ENCODE data around the gene MSMB.
"Not testable (repeated sequence)": the region's sequence is repeated elsewhere in the genome, so short reads cannot be mapped to it uniquely, and the experiment has no call there.

MSMB gene

GRCh38 chr10:46077731-46078413 is 31.8 kb upstream of the MSMB start:
- Mint-ChIP-seq H3K4me1 (peaks cover 24% of the 10 kb centered on the region), H3K9me3 (no peaks in the 10 kb centered on the region), H3K27ac (no peak overlapping the region), H3K36me3 (ENCODE audit: low read depth) (no peaks in the 10 kb centered on the region), H3K4me3 (no peak overlapping the region), H3K27me3 (no peaks in the 10 kb centered on the region)
- no peak for DNase-seq
- ATAC-seq: no peak

- no peaks in the 10 kb centered on the region for H3K27me3 Mint-ChIP-seq
- ATAC-seq: no peak
- peaks cover 24% of the 10 kb centered on the region for H3K4me1 Mint-ChIP-seq
- no peaks in the 10 kb centered on the region for H3K9me3 Mint-ChIP-seq
- DNase-seq: no peak
- no peaks in the 10 kb centered on the region for H3K36me3 Mint-ChIP-seq (ENCODE audit: low read depth)
- no peak overlapping the region for H3K4me3 Mint-ChIP-seq
- H3K27ac Mint-ChIP-seq: peak overlapping the region; percentile 18
These were observed 31.1 kb upstream of the MSMB start for GRCh38 chr10:46077141-46077554.

GRCh38 chr10:46075869-46076268 is 29.8 kb upstream of the MSMB start:
- no peaks in the 10 kb centered on the region for H3K9me3 Mint-ChIP-seq
- H3K27ac Mint-ChIP-seq: no peak overlapping the region
- H3K36me3 Mint-ChIP-seq (ENCODE audit: low read depth): no peaks in the 10 kb centered on the region
- no peak for DNase-seq
- H3K27me3 Mint-ChIP-seq: no peaks in the 10 kb centered on the region
- no peak overlapping the region for H3K4me3 Mint-ChIP-seq
- H3K4me1 Mint-ChIP-seq: peaks cover 23% of the 10 kb centered on the region
- no peak for ATAC-seq

GRCh38 chr10:46074196-46074946 is 28.3 kb upstream of the MSMB start:
- no peaks in the 10 kb centered on the region for H3K9me3 Mint-ChIP-seq
- H3K27me3 Mint-ChIP-seq: no peaks in the 10 kb centered on the region
- H3K4me1 Mint-ChIP-seq: peaks cover 17% of the 10 kb centered on the region
- H3K27ac Mint-ChIP-seq: no peak overlapping the region
- no peak overlapping the region for H3K4me3 Mint-ChIP-seq
- DNase-seq (no peak), ATAC-seq (no peak)
- H3K36me3 Mint-ChIP-seq (ENCODE audit: low read depth): no peaks in the 10 kb centered on the region

GRCh38 chr10:46073564-46073963 is 27.5 kb upstream of the MSMB start:
- H3K9me3 Mint-ChIP-seq: no peaks in the 10 kb centered on the region
- H3K4me1 Mint-ChIP-seq: peaks cover 17% of the 10 kb centered on the region
- no peak overlapping the region for H3K4me3 Mint-ChIP-seq
- H3K36me3 Mint-ChIP-seq (ENCODE audit: low read depth): no peaks in the 10 kb centered on the region
- no peaks in the 10 kb centered on the region for H3K27me3 Mint-ChIP-seq
- H3K27ac Mint-ChIP-seq: no peak overlapping the region
- ATAC-seq (no peak), DNase-seq (no peak)

- Mint-ChIP-seq H3K27ac (no peak overlapping the region), H3K9me3 (no peaks in the 10 kb centered on the region), H3K4me3 (no peak overlapping the region), H3K4me1 (peaks cover 2% of the 10 kb centered on the region), H3K36me3 (ENCODE audit: low read depth) (no peaks in the 10 kb centered on the region), H3K27me3 (no peaks in the 10 kb centered on the region)
- DNase-seq (no peak), ATAC-seq (no peak)
These were observed 24.7 kb upstream of the MSMB start for GRCh38 chr10:46070749-46071148.

GRCh38 chr10:46069771-46070463 is 23.8 kb upstream of the MSMB start:
- no peak for ATAC-seq
- Mint-ChIP-seq H3K36me3 (ENCODE audit: low read depth) (no peaks in the 10 kb centered on the region), H3K4me3 (no peak overlapping the region), H3K27ac (no peak overlapping the region), H3K4me1 (peaks cover 2% of the 10 kb centered on the region), H3K27me3 (no peaks in the 10 kb centered on the region), H3K9me3 (no peaks in the 10 kb centered on the region)
- no peak for DNase-seq

GRCh38 chr10:46068905-46069304 is 22.8 kb upstream of the MSMB start:
- H3K36me3 Mint-ChIP-seq (ENCODE audit: low read depth): no peaks in the 10 kb centered on the region

GRCh38 chr10:46068117-46068516 is 22.0 kb upstream of the MSMB start:
- DNase-seq (no peak), ATAC-seq (no peak)
- no peak overlapping the region for H3K27ac Mint-ChIP-seq
- no peaks in the 10 kb centered on the region for H3K9me3 Mint-ChIP-seq
- H3K36me3 Mint-ChIP-seq (ENCODE audit: low read depth): no peaks in the 10 kb centered on the region
- H3K4me1 Mint-ChIP-seq: peaks cover 2% of the 10 kb centered on the region
- no peaks in the 10 kb centered on the region for H3K27me3 Mint-ChIP-seq
- no peak overlapping the region for H3K4me3 Mint-ChIP-seq

More at GRCh38 chr10:46068905-46069304, 22.8 kb upstream of the MSMB start:
- DNase-seq: no peak
- H3K9me3 Mint-ChIP-seq: no peaks in the 10 kb centered on the region
- no peaks in the 10 kb centered on the region for H3K27me3 Mint-ChIP-seq
- no peak overlapping the region for H3K27ac Mint-ChIP-seq
- peaks cover 2% of the 10 kb centered on the region for H3K4me1 Mint-ChIP-seq
- H3K4me3 Mint-ChIP-seq: no peak overlapping the region
- ATAC-seq: no peak

GRCh38 chr10:46064269-46064817 is 18.3 kb upstream of the MSMB start:
- Mint-ChIP-seq H3K9me3 (no peaks in the 10 kb centered on the region), H3K4me3 (no peak overlapping the region), H3K27ac (no peak overlapping the region), H3K27me3 (no peaks in the 10 kb centered on the region), H3K4me1 (no peaks in the 10 kb centered on the region), H3K36me3 (ENCODE audit: low read depth) (no peaks in the 10 kb centered on the region)
- DNase-seq: no peak
- no peak for ATAC-seq

GRCh38 chr10:46062723-46063428 is 16.8 kb upstream of the MSMB start:
- Mint-ChIP-seq H3K27me3 (no peaks in the 10 kb centered on the region), H3K4me3 (no peak overlapping the region), H3K4me1 (no peaks in the 10 kb centered on the region), H3K9me3 (no peaks in the 10 kb centered on the region), H3K36me3 (ENCODE audit: low read depth) (no peaks in the 10 kb centered on the region), H3K27ac (no peak overlapping the region)
- ATAC-seq: no peak
- no peak for DNase-seq

- Mint-ChIP-seq H3K4me3 (no peak overlapping the region), H3K4me1 (no peaks in the 10 kb centered on the region), H3K36me3 (ENCODE audit: low read depth) (peaks cover 2% of the 10 kb centered on the region), H3K9me3 (peaks cover 10% of the 10 kb centered on the region), H3K27ac (no peak overlapping the region), H3K27me3 (no peaks in the 10 kb centered on the region)
- DNase-seq (no peak), ATAC-seq (no peak)
These were observed 14.6 kb upstream of the MSMB start for GRCh38 chr10:46060706-46061105.

- not testable (repeated sequence) for ATAC-seq; H3K4me1 Mint-ChIP-seq; H3K27ac Mint-ChIP-seq; H3K27me3 Mint-ChIP-seq; DNase-seq; H3K4me3 Mint-ChIP-seq; H3K36me3 Mint-ChIP-seq (ENCODE audit: low read depth)
- peaks cover 10% of the 10 kb centered on the region for H3K9me3 Mint-ChIP-seq
These were observed 11.9 kb upstream of the MSMB start for GRCh38 chr10:46057927-46058326.

GRCh38 chr10:46057038-46057437 is 11.0 kb upstream of the MSMB start:
- Mint-ChIP-seq H3K9me3 (peaks cover 10% of the 10 kb centered on the region), H3K4me1 (peaks cover 1% of the 10 kb centered on the region), H3K36me3 (ENCODE audit: low read depth) (peaks cover 2% of the 10 kb centered on the region), H3K27ac (no peak overlapping the region), H3K4me3 (no peak overlapping the region), H3K27me3 (no peaks in the 10 kb centered on the region)
- ATAC-seq: no peak
- no peak for DNase-seq
